Right lobe of liver (tissue), 6 donors: ENCODE results near the gene MCC. TPM values are rescaled to one million over a fixed set of nuclear protein-coding genes. Genes with fewer than 3 reads are reported as not detected.

Experiments used
- ATAC-seq, 4 donors: fragments of 200-7000 bp; cut with Tn5 transposase; one replicate each; pipeline ENCODE4 v1.9.1; 2020; ENCODE audit warnings: mild to moderate bottlenecking in 4 of 4, moderate library complexity in 4 of 4
- DNase-seq, 3 donors: peaks; one replicate each; pipeline ENCODE4 v3.0.0-alpha.2; 2020
- H3K27ac ChIP-seq, 3 donors: fragments of 200-600 bp; one replicate each; pipeline ENCODE4 v1.8.0; 2022
- H3K27me3 ChIP-seq, 2 donors: fragments of 200-600 bp; one replicate each; pipeline ENCODE4 v1.8.0; 2022
- H3K36me3 ChIP-seq, 4 donors: fragments of 200-600 bp; sonication (generic) in 1 of 4; one replicate each; pipeline versions ENCODE4 v1.5.1 to v1.8.0; 2017 to 2022; ENCODE audit warnings: control low read depth in 1 of 4
- H3K4me1 ChIP-seq, 4 donors: fragments of 200-600 bp; sonication (generic) in 1 of 4; one replicate each; pipeline versions ENCODE4 v1.5.1 to v1.8.0; 2017 to 2022; ENCODE audit warnings: control low read depth in 1 of 4
- H3K4me3 ChIP-seq, 3 donors: fragments of 200-600 bp; one replicate each; pipeline ENCODE4 v1.8.0; 2022
- H3K9me3 ChIP-seq, 4 donors: fragments of 200-600 bp; sonication (generic) in 1 of 4; one replicate each; pipeline versions ENCODE4 v1.5.1 to v1.8.0; 2017 to 2022; ENCODE audit warnings: control low read depth in 1 of 4
- POLR2A ChIP-seq: fragments of 450-650 bp; IDR thresholded peaks from one replicate; pipeline ENCODE4 v1.6.1; 2017; ENCODE audit warnings: antibody characterized with exemption, mild to moderate bottlenecking
- WGBS: methylation state at CpG from one replicate; pipeline ENCODE4 v1.1.6; 2018; ENCODE audit warnings: low coverage, low lambda C conversion rate; ENCODE audit not compliant: insufficient coverage; ENCODE audit errors: missing lambda C conversion rate; 5-methylcytosine and 5-hydroxymethylcytosine counted together
- intact Hi-C, 2 donors: fragments of 100-400 bp; cut with DNase I; formaldehyde crosslinking; loops; one replicate each; pipeline versions ENCODE4 v1.11.2 to v1.14.1; 2022
- total RNA-seq, 6 experiments: library from RNA; depleted of rRNA in 2 of 6; stranded (reverse); fragments of >200 nt in 2 of 6; fragmentation: NEBNext Ultra II Directional in 3 of 6; extraction: Animal tissue kit (Norgen Biotek cat#: 25700) in 3 of 6; gene quantifications; one replicate each; pipeline versions ENCODE4 v1.1.0 to v1.2.4, GENCODE V29; 2016 to 2023
- TF ChIP-seq, protein P1 (sequence below), 4 donors: fragments of 200-600 bp in 3 of 4; fragments of 450-650 bp in 1 of 4; IDR thresholded peaks; one replicate each; pipeline versions ENCODE4 v1.5.1 to v1.8.0; 2016 to 2022; ENCODE audit warnings: antibody characterized with exemption in 4 of 4, mild to moderate bottlenecking in 2 of 4
- donor health status: DM: no; HTN: yes; CAD: no.
- donor health status: DM: no; HTN: no; CAD: no.
- donor health status: DM: no; HTN: no; CAD: no.
- donor health status: DM: no; HTN: yes; CAD: no.
- donor health status: DM: no; HTN: yes; CAD: no.

MCC gene
- total RNA-seq, 6 experiments from 2014 or later: 23.1 to 35.2 (median 26.1) TPM

DNA sequence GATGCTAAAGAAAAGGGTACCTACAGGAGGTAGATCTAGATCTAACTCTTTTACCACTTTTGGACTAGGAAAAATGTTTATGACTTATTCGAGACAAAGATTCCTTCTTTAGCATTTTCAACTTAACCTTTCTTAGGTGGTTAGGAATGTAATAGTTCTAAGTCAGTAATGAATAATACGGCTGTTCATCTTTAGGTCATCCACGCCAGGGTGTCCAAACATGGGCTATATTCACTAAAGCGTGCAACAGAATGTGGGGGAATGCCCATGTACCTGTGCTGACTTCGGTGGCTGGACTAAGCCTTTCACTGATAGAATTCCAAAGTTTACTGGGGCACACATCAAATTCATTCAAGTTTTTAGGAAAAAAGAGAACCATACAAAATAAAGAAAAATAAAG, 218.2 kb downstream of the MCC start:
- Histone ChIP-seq H3K27ac (no peak overlapping the region), H3K9me3 (no peaks in the 10 kb centered on the region), H3K27me3 (no peaks in the 10 kb centered on the region), H3K4me1 (peaks cover 0 to 36% (median 7%) of the 10 kb centered on the region in 4 donors), H3K36me3 (no peaks in the 10 kb centered on the region), H3K4me3 (no peak overlapping the region)
- WGBS: 86% methylated on average over 5 of the region's 5 CpGs
- no peak for TF ChIP-seq POLR2A
- TF ChIP-seq, protein P1, sequence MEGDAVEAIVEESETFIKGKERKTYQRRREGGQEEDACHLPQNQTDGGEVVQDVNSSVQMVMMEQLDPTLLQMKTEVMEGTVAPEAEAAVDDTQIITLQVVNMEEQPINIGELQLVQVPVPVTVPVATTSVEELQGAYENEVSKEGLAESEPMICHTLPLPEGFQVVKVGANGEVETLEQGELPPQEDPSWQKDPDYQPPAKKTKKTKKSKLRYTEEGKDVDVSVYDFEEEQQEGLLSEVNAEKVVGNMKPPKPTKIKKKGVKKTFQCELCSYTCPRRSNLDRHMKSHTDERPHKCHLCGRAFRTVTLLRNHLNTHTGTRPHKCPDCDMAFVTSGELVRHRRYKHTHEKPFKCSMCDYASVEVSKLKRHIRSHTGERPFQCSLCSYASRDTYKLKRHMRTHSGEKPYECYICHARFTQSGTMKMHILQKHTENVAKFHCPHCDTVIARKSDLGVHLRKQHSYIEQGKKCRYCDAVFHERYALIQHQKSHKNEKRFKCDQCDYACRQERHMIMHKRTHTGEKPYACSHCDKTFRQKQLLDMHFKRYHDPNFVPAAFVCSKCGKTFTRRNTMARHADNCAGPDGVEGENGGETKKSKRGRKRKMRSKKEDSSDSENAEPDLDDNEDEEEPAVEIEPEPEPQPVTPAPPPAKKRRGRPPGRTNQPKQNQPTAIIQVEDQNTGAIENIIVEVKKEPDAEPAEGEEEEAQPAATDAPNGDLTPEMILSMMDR (IDR thresholded peaks at IDR 0.05): no peak
- DNase-seq (no peak), ATAC-seq (no peak)
- intact Hi-C loops: no loop called here

DNA sequence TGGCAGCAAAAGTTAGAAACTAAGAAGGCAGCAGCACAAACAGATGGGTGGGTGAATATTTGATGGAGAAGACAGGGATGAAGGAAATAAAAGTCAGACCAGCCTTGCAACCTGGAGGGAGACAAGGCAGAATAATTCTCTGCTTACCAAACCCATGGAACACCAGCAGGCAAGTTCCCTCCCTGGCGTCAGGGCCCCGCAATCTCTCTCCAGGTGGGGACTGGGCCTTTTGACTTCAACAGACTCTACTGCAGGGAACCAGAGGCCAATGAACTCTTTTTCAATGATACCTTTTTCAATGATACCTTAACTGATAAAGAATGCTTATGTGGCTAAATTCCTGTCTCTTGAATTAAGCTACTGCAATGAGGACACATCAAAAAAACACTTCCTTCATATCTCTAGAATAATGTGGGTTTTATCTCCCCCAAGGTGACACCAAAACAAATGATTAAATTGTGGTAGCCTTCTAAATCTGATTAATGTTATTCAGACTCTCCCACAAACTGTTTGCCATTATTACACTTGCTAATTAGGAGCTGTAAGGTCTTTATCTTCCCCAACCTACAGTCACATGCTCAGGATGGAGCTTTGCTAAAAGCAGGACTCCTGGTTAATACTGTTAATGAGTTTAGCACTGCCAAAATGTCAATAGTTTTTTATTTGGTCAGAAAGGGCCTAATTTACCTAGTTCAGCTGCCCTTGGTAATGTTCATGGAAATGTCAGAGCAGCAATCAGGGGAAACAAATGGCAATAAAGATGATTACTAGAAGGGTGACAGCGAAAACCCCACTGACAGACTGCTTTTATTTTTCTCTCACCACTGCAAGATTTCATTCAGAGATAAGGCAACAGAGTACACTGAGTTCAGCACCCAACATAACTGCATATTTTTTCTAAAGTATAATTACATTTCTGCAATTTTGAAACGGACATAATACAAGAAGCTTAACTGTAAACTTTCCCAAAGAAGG, 218.9 kb downstream of the MCC start:
- DNase-seq (no peak), ATAC-seq (no peak)
- intact Hi-C loops: no loop called here
- WGBS: 69% methylated on average over 4 of the region's 4 CpGs
- H3K9me3 ChIP-seq: no peaks in the 10 kb centered on the region
- H3K4me1 ChIP-seq: peaks cover 0 to 42% (median 7%) of the 10 kb centered on the region in 4 donors
- no peak for TF ChIP-seq POLR2A
- TF ChIP-seq, protein P1 (IDR thresholded peaks at IDR 0.05): no peak
- no peaks in the 10 kb centered on the region for H3K36me3 ChIP-seq
- no peak overlapping the region for H3K4me3 ChIP-seq
- no peak overlapping the region for H3K27ac ChIP-seq
- no peaks in the 10 kb centered on the region for H3K27me3 ChIP-seq

DNA sequence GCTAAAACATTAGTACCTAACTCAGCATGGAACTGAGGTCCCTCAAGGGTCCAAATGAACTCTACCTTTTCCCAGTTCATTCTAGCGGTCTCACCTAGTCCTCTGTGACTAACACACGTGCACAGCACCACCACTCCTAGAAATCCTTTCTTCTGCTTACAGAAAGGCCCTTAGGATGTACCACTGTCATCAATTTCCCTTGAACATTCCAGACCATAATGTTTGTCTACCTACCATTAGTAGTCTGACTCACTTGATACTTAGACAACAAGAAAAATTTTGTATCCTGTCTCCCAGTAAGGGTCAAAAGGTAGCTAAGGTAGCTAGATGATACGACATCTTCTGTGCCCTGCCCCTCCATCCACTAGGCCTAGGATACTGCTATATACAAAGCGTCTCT, 220.0 kb downstream of the MCC start:
- DNase-seq: no peak
- H3K4me1 ChIP-seq: peaks cover 0 to 53% (median 7%) of the 10 kb centered on the region in 4 donors
- no peak overlapping the region for H3K4me3 ChIP-seq
- no peaks in the 10 kb centered on the region for H3K27me3 ChIP-seq
- intact Hi-C loops: no loop called here
- no peaks in the 10 kb centered on the region for H3K9me3 ChIP-seq
- no peak overlapping the region for H3K27ac ChIP-seq
- no peak for ATAC-seq
- WGBS: 96% methylated on average over 4 of the region's 4 CpGs
- H3K36me3 ChIP-seq: no peaks in the 10 kb centered on the region
- TF ChIP-seq, protein P1 (IDR thresholded peaks at IDR 0.05): no peak
- no peak for TF ChIP-seq POLR2A

DNA sequence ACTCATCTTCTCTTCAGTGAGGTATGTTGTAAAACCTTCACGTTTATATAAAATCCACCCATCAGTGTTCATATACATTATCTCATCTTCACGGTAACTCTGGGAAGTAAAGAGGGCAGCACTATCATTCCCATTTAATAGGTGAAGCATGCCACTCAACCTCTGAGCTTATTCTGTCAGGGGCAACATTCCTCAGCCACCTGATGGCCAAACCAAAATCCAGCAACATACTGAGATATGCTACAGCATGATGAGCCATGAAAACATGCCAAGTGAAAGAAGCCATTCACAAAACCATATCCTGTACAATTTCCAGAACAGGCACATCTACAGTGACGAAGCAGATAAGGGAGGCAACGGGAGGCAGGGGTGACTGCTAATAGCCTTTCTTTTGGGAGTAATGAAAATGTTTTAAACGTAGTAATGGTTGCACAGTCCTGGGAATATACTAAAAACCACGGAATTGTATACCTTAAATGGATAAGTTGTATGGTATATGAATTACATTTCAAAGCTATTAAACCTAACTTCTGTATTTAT, 220.8 kb downstream of the MCC start:
- WGBS: 70% methylated on average over 6 of the region's 6 CpGs
- no peak for ATAC-seq

More for the DNA sequence above, 220.8 kb downstream of the MCC start:
- no peaks in the 10 kb centered on the region for H3K9me3 ChIP-seq
- DNase-seq: no peak
- TF ChIP-seq, protein P1 (IDR thresholded peaks at IDR 0.05): no peak
- TF ChIP-seq POLR2A: no peak
- intact Hi-C loops: no loop called here
- H3K4me1 ChIP-seq: peaks cover 0 to 57% (median 7%) of the 10 kb centered on the region in 4 donors
- H3K4me3 ChIP-seq: no peak overlapping the region
- no peak overlapping the region for H3K27ac ChIP-seq
- no peaks in the 10 kb centered on the region for H3K36me3 ChIP-seq
- no peaks in the 10 kb centered on the region for H3K27me3 ChIP-seq
